HepG2 (cell line): ENCODE measurements around the gene DPEP2NB. TPM values are rescaled to one million over a fixed set of nuclear protein-coding genes. Genes with fewer than 3 reads are reported as not detected.
A peak's percentile ranks its signal among the peaks of the same experiment; 100 is the strongest.

Experiments used
- ARNT2 ChIP-seq: sonication (generic); formaldehyde crosslinking; IDR thresholded peaks from 2 replicates; pipeline ENCODE4 v1.8.0; 2022; ENCODE audit warnings: mild to moderate bottlenecking, low read depth, missing genetic modification reagents, moderate library complexity
- ASH2L ChIP-seq: fragments of 300-600, 200-600 bp; sonication (generic); IDR thresholded peaks from 2 replicates; pipeline ENCODE4 v1.7.0; 2017; ENCODE audit warnings: low read depth, mild to moderate bottlenecking, moderate library complexity, mixed read lengths, low read length; ENCODE audit not compliant: insufficient read length
- CEBPG ChIP-seq: IDR thresholded peaks from 2 replicates; pipeline ENCODE4 v1.6.1; 2016
- FOXO1 ChIP-seq: sonication (generic); formaldehyde crosslinking; IDR thresholded peaks from 2 replicates; pipeline ENCODE4 v1.4.0; 2020; ENCODE audit warnings: missing genetic modification reagents
- HDAC2 ChIP-seq: sonication (generic); formaldehyde crosslinking; IDR thresholded peaks from 2 replicates; pipeline ENCODE4 v1.4.0; 2020; ENCODE audit warnings: missing genetic modification reagents
- ISL2 ChIP-seq: sonication (generic); formaldehyde crosslinking; IDR thresholded peaks from 2 replicates; pipeline ENCODE4 v1.5.0; 2020; ENCODE audit warnings: missing genetic modification reagents
- JARID2 ChIP-seq: sonication (generic); formaldehyde crosslinking; IDR thresholded peaks from 2 replicates; pipeline ENCODE4 v1.8.1; 2023; ENCODE audit warnings: missing genetic modification reagents, inconsistent platforms; ENCODE audit not compliant: insufficient replicate concordance
- NFKB2 ChIP-seq: sonication (generic); formaldehyde crosslinking; IDR thresholded peaks from 2 replicates; pipeline ENCODE4 v1.4.0; 2020; ENCODE audit warnings: missing genetic modification reagents, borderline replicate concordance
- SAP130 ChIP-seq: IDR thresholded peaks from 2 replicates; pipeline ENCODE4 v1.6.1; 2016; ENCODE audit warnings: low read depth
- TBL1XR1 ChIP-seq: fragments of 150-350 bp; IDR thresholded peaks from 2 replicates; pipeline ENCODE4 v1.6.1; 2014; ENCODE audit warnings: borderline replicate concordance, low read length; ENCODE audit not compliant: partially characterized antibody
- THAP11 ChIP-seq: IDR thresholded peaks from 2 replicates; pipeline ENCODE4 v1.6.1; 2016; ENCODE audit warnings: missing biosample characterization, missing genetic modification reagents
- ZFP1 ChIP-seq: IDR thresholded peaks from 2 replicates; pipeline ENCODE4 v1.6.1; 2016
- ZNF782 ChIP-seq: sonication (generic); formaldehyde crosslinking; IDR thresholded peaks from 2 replicates; pipeline ENCODE4 v1.4.0; 2020; ENCODE audit warnings: missing genetic modification reagents, mild to moderate bottlenecking, borderline replicate concordance
- polyA plus RNA-seq, 8 experiments: library from polyadenylated mRNA; depleted of rRNA in 3 of 8; stranded (reverse) in 7 of 8; unstranded in 1 of 8; fragments of >200 nt; fragmentation: Illumina TruSeq in 4 of 8; extraction: Trizol in 4 of 8; gene quantifications; 2 replicates each; pipeline versions ENCODE4 v1.2.1 to v1.2.3, GENCODE V29; 2011 to 2016; ENCODE audit warnings: low read depth in 4 of 8, missing spikeins in 1 of 8, mixed read lengths in 1 of 8; ENCODE audit not compliant: insufficient read depth in 1 of 8
- total RNA-seq, 5 experiments: library from RNA; depleted of rRNA; stranded (reverse); fragments of >200 nt; fragmentation: Illumina TruSeq; extraction: Trizol; gene quantifications; 2 replicates each; pipeline ENCODE4 v1.2.3, GENCODE V29; 2016; ENCODE audit warnings: low read depth in 1 of 5
- TF ChIP-seq, protein P1 (sequence below): sonication (generic); formaldehyde crosslinking; IDR thresholded peaks from 2 replicates; pipeline ENCODE4 v1.5.0; 2020; ENCODE audit warnings: missing genetic modification reagents
- TF ChIP-seq, protein P2 (sequence below): sonication (generic); formaldehyde crosslinking; IDR thresholded peaks from 2 replicates; pipeline ENCODE4 v1.4.0; 2020; ENCODE audit warnings: missing genetic modification reagents
- TF ChIP-seq, protein P3 (sequence below): sonication (generic); formaldehyde crosslinking; IDR thresholded peaks from 2 replicates; pipeline ENCODE4 v1.5.0; 2020; ENCODE audit warnings: mild to moderate bottlenecking, missing genetic modification reagents, moderate library complexity
- TF ChIP-seq, protein P4 (sequence below): sonication (generic); formaldehyde crosslinking; IDR thresholded peaks from 2 replicates; pipeline ENCODE4 v1.4.0; 2020; ENCODE audit warnings: missing genetic modification reagents

The DPEP2NB gene
- total and polyA plus RNA-seq, 2 of the 13 experiments (the other 11 are each of a cell fraction or from before 2014, with no cell fraction given), result not detected

DNA sequence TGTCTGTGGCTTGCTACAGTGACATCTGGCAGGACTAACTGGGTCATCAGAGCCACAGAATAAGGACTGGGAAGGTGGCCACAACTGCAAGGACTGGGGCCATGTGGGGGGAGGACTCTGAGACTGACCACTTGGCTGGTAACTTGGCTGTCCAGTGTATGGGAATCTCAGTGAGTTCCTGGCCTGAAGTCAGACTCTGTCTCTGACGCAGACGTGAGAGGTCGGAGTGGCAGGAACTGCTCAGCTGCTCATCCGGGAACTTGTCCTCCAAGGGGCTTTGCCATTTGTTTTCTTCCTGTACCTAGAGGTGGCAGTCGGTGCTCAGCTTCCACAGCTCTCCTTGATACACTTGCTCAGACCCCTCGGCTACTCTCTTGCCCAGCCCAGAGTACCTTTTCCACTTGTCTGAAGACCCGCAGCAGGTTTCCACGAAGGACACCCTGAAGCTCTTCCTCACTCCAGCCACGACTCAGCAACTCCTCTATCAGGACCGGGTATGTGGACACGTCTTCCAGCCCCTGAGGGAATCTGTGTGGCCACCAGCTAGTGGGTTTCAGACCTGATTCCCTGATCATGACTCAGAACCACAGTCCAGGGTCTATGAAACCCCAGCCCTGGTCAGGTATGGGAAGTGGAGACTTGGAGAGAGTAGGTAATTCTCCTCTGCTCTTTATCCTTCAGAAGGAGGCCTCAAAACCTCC, 28.1 kb downstream of the DPEP2NB start (continued):
- TF ChIP-seq, protein P1, sequence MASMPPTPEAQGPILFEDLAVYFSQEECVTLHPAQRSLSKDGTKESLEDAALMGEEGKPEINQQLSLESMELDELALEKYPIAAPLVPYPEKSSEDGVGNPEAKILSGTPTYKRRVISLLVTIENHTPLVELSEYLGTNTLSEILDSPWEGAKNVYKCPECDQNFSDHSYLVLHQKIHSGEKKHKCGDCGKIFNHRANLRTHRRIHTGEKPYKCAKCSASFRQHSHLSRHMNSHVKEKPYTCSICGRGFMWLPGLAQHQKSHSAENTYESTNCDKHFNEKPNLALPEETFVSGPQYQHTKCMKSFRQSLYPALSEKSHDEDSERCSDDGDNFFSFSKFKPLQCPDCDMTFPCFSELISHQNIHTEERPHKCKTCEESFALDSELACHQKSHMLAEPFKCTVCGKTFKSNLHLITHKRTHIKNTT (CRISPR knock-in tag), result no peak
- TF ChIP-seq ASH2L, result no peak
- no peak for TF ChIP-seq ZFP1 (CRISPR knock-in tag)
- no peak; the same call in 1 of the 2 replicates for TF ChIP-seq NFKB2 (CRISPR knock-in tag)
- TF ChIP-seq FOXO1 (CRISPR knock-in tag), result 0 out of 2 replicates have a peak, but pooled peaks have one; percentile 20
- TF ChIP-seq, protein P2, sequence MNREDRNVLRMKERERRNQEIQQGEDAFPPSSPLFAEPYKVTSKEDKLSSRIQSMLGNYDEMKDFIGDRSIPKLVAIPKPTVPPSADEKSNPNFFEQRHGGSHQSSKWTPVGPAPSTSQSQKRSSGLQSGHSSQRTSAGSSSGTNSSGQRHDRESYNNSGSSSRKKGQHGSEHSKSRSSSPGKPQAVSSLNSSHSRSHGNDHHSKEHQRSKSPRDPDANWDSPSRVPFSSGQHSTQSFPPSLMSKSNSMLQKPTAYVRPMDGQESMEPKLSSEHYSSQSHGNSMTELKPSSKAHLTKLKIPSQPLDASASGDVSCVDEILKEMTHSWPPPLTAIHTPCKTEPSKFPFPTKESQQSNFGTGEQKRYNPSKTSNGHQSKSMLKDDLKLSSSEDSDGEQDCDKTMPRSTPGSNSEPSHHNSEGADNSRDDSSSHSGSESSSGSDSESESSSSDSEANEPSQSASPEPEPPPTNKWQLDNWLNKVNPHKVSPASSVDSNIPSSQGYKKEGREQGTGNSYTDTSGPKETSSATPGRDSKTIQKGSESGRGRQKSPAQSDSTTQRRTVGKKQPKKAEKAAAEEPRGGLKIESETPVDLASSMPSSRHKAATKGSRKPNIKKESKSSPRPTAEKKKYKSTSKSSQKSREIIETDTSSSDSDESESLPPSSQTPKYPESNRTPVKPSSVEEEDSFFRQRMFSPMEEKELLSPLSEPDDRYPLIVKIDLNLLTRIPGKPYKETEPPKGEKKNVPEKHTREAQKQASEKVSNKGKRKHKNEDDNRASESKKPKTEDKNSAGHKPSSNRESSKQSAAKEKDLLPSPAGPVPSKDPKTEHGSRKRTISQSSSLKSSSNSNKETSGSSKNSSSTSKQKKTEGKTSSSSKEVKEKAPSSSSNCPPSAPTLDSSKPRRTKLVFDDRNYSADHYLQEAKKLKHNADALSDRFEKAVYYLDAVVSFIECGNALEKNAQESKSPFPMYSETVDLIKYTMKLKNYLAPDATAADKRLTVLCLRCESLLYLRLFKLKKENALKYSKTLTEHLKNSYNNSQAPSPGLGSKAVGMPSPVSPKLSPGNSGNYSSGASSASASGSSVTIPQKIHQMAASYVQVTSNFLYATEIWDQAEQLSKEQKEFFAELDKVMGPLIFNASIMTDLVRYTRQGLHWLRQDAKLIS (CRISPR knock-in tag), result no peak
- TF ChIP-seq ISL2 (CRISPR knock-in tag), result no peak; the same call in 1 of the 2 replicates
- TF ChIP-seq HDAC2 (CRISPR knock-in tag), result peak; percentile 45; the same call in 1 of the 2 replicates
- no peak for TF ChIP-seq TBL1XR1
- TF ChIP-seq SAP130, result peak; percentile 35
- TF ChIP-seq ARNT2 (CRISPR knock-in tag), result no peak
- 0 out of 2 replicates have a peak, but pooled peaks have one; percentile 22 for TF ChIP-seq THAP11 (CRISPR knock-in tag)
- TF ChIP-seq, protein P3, sequence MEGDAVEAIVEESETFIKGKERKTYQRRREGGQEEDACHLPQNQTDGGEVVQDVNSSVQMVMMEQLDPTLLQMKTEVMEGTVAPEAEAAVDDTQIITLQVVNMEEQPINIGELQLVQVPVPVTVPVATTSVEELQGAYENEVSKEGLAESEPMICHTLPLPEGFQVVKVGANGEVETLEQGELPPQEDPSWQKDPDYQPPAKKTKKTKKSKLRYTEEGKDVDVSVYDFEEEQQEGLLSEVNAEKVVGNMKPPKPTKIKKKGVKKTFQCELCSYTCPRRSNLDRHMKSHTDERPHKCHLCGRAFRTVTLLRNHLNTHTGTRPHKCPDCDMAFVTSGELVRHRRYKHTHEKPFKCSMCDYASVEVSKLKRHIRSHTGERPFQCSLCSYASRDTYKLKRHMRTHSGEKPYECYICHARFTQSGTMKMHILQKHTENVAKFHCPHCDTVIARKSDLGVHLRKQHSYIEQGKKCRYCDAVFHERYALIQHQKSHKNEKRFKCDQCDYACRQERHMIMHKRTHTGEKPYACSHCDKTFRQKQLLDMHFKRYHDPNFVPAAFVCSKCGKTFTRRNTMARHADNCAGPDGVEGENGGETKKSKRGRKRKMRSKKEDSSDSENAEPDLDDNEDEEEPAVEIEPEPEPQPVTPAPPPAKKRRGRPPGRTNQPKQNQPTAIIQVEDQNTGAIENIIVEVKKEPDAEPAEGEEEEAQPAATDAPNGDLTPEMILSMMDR (CRISPR knock-in tag), result peak; percentile 41
- TF ChIP-seq, protein P4, sequence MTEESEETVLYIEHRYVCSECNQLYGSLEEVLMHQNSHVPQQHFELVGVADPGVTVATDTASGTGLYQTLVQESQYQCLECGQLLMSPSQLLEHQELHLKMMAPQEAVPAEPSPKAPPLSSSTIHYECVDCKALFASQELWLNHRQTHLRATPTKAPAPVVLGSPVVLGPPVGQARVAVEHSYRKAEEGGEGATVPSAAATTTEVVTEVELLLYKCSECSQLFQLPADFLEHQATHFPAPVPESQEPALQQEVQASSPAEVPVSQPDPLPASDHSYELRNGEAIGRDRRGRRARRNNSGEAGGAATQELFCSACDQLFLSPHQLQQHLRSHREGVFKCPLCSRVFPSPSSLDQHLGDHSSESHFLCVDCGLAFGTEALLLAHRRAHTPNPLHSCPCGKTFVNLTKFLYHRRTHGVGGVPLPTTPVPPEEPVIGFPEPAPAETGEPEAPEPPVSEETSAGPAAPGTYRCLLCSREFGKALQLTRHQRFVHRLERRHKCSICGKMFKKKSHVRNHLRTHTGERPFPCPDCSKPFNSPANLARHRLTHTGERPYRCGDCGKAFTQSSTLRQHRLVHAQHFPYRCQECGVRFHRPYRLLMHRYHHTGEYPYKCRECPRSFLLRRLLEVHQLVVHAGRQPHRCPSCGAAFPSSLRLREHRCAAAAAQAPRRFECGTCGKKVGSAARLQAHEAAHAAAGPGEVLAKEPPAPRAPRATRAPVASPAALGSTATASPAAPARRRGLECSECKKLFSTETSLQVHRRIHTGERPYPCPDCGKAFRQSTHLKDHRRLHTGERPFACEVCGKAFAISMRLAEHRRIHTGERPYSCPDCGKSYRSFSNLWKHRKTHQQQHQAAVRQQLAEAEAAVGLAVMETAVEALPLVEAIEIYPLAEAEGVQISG (CRISPR knock-in tag), result no peak
- no peak for TF ChIP-seq ZNF782 (CRISPR knock-in tag)
- TF ChIP-seq JARID2 (CRISPR knock-in tag), result peak; percentile 37
- no peak for TF ChIP-seq CEBPG
